HG03565 (cell line): ENCODE measurements around the gene XYLT1.

Experiments used
- ATAC-seq: cut with Tn5 transposase; IDR thresholded peaks from one replicate; pipeline ENCODE4 v1.9.1; 2021; ENCODE audit warnings: mild to moderate bottlenecking, moderate library complexity; ENCODE audit not compliant: unreplicated experiment

Gene XYLT1

GRCh38 chr16:17270111-17270510 lies 200.6 kb downstream of the XYLT1 start:
- ATAC-seq: no peak

- ATAC-seq: no peak
These were observed 201.3 kb downstream of the XYLT1 start for GRCh38 chr16:17269439-17269838.

- ATAC-seq: no peak
These were observed 204.0 kb downstream of the XYLT1 start for GRCh38 chr16:17266608-17267313.

GRCh38 chr16:17265154-17265553 lies 205.6 kb downstream of the XYLT1 start:
- ATAC-seq: no peak

GRCh38 chr16:17261197-17261858 lies 209.4 kb downstream of the XYLT1 start:
- ATAC-seq: no peak

GRCh38 chr16:17260276-17260849 lies 210.4 kb downstream of the XYLT1 start:
- ATAC-seq: no peak

- ATAC-seq: no peak
These were observed 210.9 kb downstream of the XYLT1 start for GRCh38 chr16:17259751-17260270.

DNA sequence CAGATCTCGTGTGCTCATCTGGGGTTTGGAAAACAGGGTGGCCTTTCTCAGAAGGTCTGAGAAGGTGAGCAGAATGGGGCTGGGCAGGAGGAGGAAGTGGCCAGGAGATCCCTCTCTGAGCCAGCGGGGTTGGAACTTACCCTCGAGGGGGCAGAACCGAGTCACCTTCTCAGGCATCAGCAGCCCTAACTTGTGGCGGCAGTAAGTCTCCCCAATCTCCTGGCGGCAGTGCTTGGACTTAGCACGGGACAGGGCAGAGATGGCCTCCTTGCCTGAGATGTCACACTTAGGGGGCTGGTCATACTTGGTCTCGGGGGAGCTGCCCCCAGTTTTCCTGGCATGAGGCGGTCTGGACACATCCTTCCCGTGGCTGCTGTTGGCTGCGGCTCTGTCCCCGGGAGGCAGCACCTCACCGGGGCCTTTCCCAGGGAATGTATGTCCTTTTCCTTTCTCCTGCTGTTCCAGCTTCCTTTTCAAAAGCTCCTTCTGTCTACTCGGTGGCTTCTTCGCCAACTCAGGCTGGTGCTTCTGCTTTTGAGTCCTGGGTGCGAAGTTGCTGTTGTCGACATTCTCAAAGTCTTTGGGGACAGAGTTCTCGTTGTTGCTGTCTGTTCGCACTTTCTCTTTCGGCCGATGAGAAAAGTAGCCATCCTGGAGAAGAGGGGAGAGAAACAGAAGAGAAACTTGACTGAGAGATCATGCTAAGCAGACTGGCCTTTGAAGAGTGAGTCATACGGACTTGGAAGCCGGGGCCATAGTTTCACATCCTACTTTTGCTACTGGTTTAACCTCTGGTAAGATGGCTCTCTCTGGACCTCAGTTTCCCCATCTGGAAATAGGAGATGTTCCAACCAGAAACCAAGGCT lies 211.7 kb downstream of the XYLT1 start:
- ATAC-seq: peak; percentile 62

DNA sequence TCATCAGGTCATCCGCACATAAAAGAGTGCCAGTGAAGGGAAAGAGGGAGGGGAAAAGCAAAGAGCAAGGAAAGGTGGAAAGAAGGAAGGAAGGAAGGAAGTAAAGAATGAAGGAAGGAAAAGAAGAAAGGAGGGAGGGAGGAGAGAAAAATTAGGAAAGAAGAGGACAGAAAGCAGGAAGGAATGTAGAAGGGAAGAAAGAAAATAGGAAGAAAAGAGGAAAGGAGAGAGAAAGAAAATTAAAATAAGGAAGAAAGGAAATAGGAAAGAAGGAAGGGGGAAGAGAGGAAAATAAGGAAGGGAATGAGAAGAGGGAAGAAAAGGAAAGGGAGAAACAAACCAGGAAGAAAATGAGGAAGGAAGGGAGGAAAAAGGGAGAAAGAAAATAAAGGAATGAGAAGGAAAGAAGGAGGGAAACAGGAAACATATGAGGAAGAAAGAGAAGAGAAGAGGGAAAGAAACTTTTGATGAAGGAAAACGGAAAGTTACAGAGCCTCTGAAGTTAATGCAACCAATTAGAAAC lies 212.6 kb downstream of the XYLT1 start:
- ATAC-seq: no peak

- ATAC-seq: no peak
These were observed 213.2 kb downstream of the XYLT1 start for GRCh38 chr16:17257426-17258023.

DNA sequence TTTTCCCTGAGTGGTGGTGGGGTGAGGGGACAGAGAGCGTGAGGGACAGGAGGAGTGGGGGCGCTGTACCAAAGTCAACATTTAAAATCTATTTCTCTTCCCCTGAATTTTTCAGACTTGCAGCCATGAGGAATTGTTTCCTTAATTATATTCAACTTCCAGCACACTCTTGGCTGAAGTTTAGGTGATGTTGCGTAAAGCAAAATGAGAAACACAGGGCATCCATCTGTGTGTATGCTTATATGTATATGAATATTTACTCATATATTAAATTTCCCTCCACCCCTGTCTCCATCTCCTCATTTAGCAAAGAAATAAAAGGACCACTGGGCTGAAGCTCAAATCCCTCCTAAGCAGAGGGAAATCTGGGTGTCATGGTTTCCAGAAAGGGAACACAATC lies 218.1 kb downstream of the XYLT1 start:
- ATAC-seq: no peak

DNA sequence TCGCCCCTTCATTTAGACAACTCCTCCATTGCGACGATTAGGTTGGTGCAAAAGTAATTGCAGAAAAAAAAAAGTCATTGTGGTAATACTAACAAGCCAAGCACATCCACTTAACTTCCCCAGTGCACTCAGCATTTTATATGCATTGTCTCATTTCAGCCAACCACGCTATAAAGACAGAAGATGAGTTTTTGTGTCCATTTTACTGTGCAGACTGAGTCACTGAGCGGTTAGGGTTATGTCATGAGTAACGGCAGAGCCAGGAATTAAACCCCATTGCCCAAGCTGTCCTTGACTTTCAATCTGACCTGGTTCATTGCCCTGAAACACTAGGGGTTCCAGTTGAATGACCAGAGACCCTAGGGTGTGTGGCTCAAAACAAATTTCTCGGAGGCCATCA lies 218.7 kb downstream of the XYLT1 start:
- ATAC-seq: no peak

DNA sequence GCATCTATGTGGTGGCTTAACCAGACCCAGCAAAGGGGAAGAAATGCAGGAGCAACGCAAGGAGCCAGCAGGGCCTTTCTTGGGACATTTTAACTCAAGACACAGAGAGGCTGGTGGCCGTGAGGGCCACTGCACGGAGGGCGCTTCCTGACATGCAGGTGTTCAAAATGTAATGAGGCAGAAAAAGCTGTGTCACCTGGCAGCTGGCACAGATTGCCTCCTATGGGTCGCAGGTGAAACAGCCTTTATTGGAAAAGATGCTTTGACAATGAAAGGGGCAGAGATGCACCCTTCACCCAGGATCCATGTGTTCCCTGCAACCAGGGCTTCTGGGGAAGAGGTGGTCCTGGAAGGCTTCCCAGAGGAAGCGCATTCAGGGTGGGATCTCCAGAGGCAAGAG lies 219.3 kb downstream of the XYLT1 start:
- no peak for ATAC-seq

- ATAC-seq: no peak
These were observed 223.6 kb downstream of the XYLT1 start for GRCh38 chr16:17246974-17247732.

DNA sequence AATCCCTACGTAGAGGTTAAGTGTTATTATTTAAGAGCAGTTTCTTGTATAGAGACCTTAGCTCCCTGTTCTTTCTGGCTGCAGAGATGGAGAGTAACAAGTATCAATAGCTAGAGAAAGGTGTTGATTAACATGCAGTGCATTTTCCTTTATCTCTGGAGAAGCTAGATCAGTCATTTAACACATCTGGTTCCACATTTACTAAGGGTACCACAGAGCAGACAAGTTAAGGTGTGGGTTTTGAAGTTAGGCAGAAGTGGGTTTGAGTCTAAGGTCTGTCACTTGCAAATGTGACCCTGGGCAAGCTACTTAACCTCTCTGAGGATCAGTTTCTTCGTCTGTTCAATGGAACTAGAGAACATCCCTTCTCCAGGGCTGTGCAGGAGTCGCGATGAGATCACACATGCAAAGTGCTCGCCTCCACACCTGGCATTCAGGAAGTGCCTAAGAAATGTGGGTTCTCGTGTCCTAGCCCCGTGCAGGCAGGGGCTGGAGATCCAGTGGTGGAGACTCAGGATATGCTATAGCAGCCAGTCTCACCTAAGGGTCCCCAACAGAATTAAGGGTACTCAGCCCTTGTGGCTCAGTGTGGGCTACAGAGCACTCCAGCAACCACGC lies 224.4 kb downstream of the XYLT1 start:
- ATAC-seq: no peak

- ATAC-seq: no peak
These were observed 225.0 kb downstream of the XYLT1 start for GRCh38 chr16:17245776-17246175.

DNA sequence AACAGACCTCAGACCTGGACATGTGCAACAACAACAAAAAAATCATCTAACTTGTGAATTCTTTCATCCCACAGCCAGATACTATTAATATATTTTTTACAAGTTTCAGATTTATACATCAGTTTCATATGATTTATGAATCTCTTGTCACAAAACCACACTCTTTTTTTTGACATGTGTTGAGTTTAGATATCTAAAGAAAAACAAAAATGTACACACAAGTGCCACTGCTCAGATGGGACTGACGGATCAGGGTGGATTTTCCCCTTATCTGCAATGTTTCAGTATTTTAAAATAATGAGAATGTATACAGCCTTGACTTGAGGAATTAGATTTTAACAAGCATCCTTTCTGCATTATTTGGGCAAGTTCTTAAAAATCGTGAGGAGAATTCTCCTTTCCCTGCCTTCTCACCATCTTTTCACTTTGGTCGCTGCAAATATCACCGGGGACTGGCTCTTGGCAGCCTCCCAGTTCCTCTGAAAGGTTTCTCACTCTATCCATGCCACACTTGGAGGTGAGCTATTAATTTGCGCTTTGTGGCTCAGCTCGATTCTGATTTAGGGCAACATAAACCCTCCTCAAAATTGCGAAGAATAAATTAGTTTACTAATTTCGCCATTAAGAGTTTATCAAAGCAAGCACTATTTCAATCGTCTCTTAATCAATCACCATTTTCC lies 225.7 kb downstream of the XYLT1 start:
- no peak for ATAC-seq

- no peak for ATAC-seq
These were observed 229.4 kb downstream of the XYLT1 start for GRCh38 chr16:17241264-17241835.
